Subcutaneous adipose tissue (tissue), 4 donors: ENCODE data around the gene ARNT2. TPM values are rescaled to one million over a fixed set of nuclear protein-coding genes. Genes with fewer than 3 reads are reported as not detected.

Source experiments
- total RNA-seq, 4 donors: library from RNA; depleted of rRNA; stranded (reverse); fragments of >200 nt; gene quantifications; one replicate each; pipeline ENCODE4 v1.1.0, GENCODE V29; 2016
- TF ChIP-seq, protein P1 (sequence below): fragments of 450-650 bp; IDR thresholded peaks from one replicate; pipeline ENCODE4 v1.5.1; 2016; ENCODE audit warnings: low read depth, mild to moderate bottlenecking, control low read depth, antibody characterized with exemption, moderate library complexity

ARNT2 gene
- total RNA-seq, 4 donors from 2014 or later, result 0.16 to 4.3 (median 2.3) TPM

GRCh38 chr15:80591938-80592825 is 188.0 kb downstream of the ARNT2 start:
- TF ChIP-seq, protein P1, sequence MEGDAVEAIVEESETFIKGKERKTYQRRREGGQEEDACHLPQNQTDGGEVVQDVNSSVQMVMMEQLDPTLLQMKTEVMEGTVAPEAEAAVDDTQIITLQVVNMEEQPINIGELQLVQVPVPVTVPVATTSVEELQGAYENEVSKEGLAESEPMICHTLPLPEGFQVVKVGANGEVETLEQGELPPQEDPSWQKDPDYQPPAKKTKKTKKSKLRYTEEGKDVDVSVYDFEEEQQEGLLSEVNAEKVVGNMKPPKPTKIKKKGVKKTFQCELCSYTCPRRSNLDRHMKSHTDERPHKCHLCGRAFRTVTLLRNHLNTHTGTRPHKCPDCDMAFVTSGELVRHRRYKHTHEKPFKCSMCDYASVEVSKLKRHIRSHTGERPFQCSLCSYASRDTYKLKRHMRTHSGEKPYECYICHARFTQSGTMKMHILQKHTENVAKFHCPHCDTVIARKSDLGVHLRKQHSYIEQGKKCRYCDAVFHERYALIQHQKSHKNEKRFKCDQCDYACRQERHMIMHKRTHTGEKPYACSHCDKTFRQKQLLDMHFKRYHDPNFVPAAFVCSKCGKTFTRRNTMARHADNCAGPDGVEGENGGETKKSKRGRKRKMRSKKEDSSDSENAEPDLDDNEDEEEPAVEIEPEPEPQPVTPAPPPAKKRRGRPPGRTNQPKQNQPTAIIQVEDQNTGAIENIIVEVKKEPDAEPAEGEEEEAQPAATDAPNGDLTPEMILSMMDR, result no peak

DNA sequence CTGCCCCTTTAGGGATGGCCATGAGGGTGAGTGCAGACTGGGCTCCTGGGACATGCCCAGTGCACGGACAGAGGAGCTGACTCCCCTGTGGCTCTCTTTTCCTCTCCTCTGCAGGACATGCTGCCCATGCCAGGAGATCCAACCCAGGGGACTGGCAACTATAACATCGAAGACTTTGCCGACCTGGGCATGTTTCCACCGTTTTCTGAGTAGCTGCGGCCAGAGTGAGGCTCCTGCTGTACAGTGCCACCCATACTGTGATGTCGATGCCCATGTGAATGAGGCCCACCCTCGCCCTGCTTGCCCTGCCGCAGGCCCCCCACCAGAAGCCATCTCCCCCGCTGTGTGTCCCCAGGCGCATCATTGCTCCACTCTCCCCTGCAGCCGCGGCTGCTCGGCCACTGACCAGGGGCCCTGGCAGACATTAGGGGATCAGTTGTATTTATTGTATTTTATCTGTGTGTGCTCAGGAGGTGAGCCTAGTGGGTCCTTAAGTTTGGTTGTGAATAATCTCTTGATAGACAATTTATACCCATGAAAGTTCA is 189.4 kb downstream of the ARNT2 start:
- TF ChIP-seq, protein P1, result no peak

- TF ChIP-seq, protein P1, result no peak
Measured at GRCh38 chr15:80594091-80594889, 190.1 kb downstream of the ARNT2 start.

DNA sequence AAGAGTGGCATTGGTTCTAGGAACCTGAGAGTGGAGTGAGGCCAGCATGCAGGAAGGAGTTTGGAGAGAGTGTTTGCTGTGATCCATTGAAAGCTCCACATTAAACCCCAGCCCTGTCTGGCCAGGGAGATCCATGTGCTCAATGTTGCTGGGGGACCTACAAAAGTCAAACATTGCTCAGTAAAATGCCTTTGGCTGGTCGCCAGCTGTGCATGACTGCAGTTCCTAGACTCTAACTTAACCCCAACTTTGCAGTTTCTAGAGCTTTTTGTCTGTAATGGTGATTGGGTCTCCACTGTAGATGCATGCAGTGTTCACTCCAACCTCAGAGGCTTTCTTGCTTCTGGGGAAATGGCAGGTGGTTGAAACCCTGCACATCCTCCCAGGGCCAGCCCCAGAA is 191.2 kb downstream of the ARNT2 start:
- TF ChIP-seq, protein P1, result no peak

GRCh38 chr15:80596521-80596976 is 192.4 kb downstream of the ARNT2 start:
- TF ChIP-seq, protein P1, result no peak

GRCh38 chr15:80597076-80597475 is 192.9 kb downstream of the ARNT2 start:
- TF ChIP-seq, protein P1, result no peak

- TF ChIP-seq, protein P1, result no peak
Measured at GRCh38 chr15:80599359-80599758, 195.2 kb downstream of the ARNT2 start.
